ENCODE results near the gene SGCE.

DNA sequence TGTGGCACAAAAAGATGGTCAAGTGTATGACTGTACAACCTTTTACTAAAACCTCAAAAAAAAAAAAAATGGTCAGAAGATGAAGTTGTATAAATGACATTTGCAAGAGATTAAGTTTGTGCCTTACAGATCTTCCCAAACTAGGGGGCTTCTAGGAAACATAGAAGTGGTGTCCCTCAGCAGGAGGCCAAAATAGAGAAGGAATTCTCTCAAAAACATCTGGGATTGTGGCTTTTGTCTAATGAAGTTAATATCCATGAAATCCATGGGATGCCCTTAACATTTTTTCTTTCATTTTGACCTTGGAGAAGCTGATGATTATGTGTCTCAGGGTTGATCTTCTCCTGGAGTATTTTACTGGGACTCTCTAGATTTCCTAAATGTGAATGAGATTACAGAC, 84.1 kb downstream of the SGCE start:
- TF ChIP-seq CTCF (conservative IDR thresholded peaks at IDR 0.05 in 1 of 2, IDR thresholded peaks at IDR 0.05 in 1 of 2; ENCODE audit: extremely low read depth in 1 of 2, insufficient read depth in 1 of 2, low read depth in 1 of 2, low read length in 2 of 2), result no peak
- no peak for TF ChIP-seq EZH2 (IDR thresholded peaks at IDR 0.05; ENCODE audit: borderline replicate concordance, low read length)

Data from mammary epithelial cell (primary cell).